GM10266 (cell line): ENCODE measurements around the gene SLC14A1.

Experiments
- DNase-seq: peaks from one replicate; pipeline ENCODE4 v3.0.0; 2012; ENCODE audit errors: extremely low spot score
- TF ChIP-seq, protein P1 (sequence below): IDR thresholded peaks from 2 replicates; pipeline ENCODE4 v1.5.1; 2012; ENCODE audit warnings: mild to moderate bottlenecking, low read depth; ENCODE audit not compliant: control insufficient read depth, insufficient read depth; ENCODE audit errors: missing control alignments

The SLC14A1 gene

DNA sequence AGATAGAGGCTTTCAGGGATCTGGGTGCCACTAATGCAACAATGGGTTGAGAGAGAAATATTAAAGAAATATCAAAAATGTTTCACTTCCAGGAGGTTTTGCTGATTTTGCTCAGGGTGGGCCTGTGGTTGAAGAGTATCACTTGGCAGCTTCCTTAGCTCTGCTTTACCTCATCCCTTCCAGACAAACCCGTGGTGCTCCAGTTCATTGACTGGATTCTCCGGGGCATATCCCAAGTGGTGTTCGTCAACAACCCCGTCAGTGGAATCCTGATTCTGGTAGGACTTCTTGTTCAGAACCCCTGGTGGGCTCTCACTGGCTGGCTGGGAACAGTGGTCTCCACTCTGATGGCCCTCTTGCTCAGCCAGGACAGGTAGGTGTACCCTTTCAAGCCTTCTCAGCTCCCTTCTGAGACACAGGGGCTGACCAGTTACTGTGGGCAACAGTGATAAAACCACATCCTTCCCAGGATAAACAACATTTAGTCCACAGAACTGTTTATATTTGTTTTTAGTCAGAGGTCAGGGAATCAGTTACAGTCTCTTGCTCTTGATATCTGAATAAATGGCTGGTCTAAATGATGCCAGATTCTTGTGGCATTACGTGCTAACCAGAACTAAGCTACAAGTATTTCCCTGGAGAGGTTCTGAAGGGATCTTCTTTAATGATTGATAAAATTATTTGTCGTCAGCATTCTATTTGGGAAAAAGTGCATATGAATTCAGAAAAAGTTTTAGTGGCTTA is 7.0 kb downstream of the SLC14A1 start:
- TF ChIP-seq, protein P1, sequence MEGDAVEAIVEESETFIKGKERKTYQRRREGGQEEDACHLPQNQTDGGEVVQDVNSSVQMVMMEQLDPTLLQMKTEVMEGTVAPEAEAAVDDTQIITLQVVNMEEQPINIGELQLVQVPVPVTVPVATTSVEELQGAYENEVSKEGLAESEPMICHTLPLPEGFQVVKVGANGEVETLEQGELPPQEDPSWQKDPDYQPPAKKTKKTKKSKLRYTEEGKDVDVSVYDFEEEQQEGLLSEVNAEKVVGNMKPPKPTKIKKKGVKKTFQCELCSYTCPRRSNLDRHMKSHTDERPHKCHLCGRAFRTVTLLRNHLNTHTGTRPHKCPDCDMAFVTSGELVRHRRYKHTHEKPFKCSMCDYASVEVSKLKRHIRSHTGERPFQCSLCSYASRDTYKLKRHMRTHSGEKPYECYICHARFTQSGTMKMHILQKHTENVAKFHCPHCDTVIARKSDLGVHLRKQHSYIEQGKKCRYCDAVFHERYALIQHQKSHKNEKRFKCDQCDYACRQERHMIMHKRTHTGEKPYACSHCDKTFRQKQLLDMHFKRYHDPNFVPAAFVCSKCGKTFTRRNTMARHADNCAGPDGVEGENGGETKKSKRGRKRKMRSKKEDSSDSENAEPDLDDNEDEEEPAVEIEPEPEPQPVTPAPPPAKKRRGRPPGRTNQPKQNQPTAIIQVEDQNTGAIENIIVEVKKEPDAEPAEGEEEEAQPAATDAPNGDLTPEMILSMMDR = no peak
- no peak for DNase-seq

DNA sequence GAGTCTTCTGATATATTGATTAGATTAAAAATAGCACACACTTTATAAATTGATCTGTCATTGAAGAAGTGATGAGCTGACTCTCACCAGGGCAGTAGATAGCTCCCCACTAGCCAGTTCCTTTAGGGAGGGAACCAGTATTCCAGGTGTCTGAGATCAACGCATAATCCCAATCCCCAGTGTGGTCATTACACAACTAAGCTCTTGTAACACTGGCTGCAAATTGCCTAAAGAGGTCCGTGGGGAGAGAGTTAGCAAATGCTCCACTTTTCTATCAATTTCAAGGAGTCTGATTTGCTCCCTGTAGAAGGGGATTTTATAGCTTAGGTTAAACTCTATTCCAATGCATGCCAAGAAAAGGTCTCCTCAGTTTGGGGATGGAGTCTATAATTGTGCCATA is 7.7 kb downstream of the SLC14A1 start:
- no peak for DNase-seq
- TF ChIP-seq, protein P1 = no peak

DNA sequence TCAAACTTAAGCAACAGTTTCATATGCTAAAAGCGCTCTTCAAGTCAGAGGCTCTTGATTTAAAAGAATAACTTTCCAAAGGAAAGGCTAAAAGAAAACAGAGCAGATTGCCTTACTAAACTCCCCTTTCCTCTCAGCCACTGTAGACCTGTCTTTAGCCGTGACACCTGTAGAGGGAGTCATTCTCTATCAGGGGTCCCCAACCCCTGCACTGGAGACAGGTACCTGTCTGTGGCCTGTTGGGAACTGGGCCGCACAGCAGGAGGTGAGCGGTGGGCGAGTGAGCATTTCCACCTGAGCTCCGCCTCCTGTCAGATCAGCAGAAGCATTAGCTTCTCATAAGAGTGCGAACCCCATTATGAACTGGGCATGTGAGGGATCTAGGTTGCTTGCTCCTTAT is 9.6 kb downstream of the SLC14A1 start:
- TF ChIP-seq, protein P1 = no peak
- no peak for DNase-seq

DNA sequence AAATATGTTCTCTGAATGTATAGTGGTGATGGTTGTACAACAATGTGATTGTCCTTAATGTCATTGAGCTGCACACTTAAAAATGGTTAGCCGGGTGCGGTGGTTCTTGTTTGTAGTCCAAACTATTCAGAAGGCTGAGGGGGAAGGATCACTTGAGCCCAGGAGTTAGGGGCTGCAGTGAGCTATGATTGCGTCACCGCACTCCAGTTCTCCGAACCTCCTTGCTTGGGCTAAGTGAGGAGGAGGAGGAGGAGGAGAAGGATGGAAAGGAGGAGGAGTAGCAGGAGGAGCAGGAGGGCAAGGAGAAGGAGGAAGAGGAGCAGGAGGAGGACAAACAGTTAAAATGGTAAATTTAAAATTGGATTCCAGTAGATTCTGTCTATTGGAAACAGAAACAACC is 10.5 kb downstream of the SLC14A1 start:
- TF ChIP-seq, protein P1 = no peak
- DNase-seq = no peak

DNA sequence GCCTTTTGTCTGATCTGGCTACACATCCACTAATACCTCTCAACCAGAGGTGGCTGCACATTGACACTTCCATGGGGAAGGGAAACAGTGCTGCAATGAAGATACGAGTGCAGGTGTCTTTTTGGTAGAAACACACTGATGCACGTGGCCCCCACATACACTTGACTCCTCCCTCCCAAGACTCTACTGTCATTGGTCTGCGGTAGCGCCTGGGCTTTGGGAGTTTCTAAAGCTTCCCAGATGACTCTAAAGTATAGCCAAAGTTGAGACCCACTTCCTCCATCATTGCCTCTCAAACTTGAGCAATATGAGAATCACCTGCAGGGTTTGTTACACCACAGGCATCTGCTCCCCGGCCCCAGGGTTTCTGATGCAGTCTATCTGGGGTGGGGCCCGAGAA is 11.0 kb downstream of the SLC14A1 start:
- no peak for DNase-seq
- TF ChIP-seq, protein P1 = no peak

DNA sequence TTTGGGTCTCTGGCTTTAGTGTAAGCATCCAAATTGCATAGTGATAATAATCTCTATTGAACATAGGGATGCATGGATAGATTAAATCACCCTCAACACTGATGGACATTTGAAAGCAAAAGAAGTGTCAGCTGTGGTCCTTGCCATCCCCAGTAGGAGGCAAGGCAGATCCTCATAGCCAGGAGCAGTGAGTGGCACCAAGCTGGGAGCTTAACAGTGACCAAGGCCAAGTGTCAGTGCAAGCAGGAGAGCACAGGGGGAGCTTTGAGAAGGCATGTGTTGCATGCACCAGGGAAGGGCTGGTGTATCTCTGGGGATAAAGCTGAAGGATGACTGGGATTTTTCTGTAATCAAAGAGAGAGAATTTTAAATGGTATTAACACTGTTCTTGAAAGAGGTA is 14.7 kb downstream of the SLC14A1 start:
- TF ChIP-seq, protein P1 = no peak
- DNase-seq = no peak

DNA sequence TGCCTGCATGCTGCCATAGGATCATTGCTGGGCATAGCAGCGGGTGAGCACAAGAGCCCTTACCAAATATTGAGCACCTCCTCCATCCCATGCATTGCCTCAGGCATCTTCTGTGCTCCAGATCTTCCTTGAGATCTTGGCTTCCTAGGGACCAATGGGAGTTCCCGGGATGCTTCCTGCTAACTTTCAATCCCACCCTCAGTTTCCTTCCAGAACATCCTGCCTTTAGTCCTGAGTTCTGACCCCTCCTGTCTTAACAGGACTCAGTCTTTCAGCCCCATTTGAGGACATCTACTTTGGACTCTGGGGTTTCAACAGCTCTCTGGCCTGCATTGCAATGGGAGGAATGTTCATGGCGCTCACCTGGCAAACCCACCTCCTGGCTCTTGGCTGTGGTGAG is 15.3 kb downstream of the SLC14A1 start:
- TF ChIP-seq, protein P1 = no peak
- no peak for DNase-seq
